ENCODE results near the gene CCDC89.
"Not testable (repeated sequence)": the region's sequence is repeated elsewhere in the genome, so short reads cannot be mapped to it uniquely, and the experiment has no call there.

CCDC89 gene

GRCh38 chr11:85661972-85662664 lies 23.9 kb downstream of the CCDC89 start:
- TF ChIP-seq, protein P1, sequence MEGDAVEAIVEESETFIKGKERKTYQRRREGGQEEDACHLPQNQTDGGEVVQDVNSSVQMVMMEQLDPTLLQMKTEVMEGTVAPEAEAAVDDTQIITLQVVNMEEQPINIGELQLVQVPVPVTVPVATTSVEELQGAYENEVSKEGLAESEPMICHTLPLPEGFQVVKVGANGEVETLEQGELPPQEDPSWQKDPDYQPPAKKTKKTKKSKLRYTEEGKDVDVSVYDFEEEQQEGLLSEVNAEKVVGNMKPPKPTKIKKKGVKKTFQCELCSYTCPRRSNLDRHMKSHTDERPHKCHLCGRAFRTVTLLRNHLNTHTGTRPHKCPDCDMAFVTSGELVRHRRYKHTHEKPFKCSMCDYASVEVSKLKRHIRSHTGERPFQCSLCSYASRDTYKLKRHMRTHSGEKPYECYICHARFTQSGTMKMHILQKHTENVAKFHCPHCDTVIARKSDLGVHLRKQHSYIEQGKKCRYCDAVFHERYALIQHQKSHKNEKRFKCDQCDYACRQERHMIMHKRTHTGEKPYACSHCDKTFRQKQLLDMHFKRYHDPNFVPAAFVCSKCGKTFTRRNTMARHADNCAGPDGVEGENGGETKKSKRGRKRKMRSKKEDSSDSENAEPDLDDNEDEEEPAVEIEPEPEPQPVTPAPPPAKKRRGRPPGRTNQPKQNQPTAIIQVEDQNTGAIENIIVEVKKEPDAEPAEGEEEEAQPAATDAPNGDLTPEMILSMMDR (IDR thresholded peaks at IDR 0.05; ENCODE audit: extremely low read depth, missing control alignments), result no peak

DNA sequence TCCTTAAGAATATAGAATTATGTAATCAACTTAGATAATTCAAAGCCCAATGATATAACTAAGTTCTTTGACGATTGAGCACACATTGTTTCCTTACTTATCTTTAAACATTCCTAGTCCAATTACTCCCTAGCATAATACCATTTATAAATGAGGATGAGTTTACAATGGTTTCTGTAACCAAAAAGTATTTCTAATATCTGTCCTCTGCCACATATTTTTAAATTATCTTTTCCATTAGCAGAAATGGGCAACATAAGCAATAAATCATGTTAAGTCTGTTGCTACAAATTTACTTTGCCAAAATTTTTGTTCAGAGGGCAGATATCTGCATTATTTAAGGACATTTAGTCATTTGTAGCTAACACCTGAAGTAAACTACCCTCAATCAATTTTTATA lies 27.8 kb downstream of the CCDC89 start:
- TF ChIP-seq, protein P1 (IDR thresholded peaks at IDR 0.05; ENCODE audit: extremely low read depth, missing control alignments), result no peak
- no peak for DNase-seq (ENCODE audit: low spot score)

More at GRCh38 chr11:85661972-85662664, 23.9 kb downstream of the CCDC89 start:
- no peak for DNase-seq (ENCODE audit: low spot score)

DNA sequence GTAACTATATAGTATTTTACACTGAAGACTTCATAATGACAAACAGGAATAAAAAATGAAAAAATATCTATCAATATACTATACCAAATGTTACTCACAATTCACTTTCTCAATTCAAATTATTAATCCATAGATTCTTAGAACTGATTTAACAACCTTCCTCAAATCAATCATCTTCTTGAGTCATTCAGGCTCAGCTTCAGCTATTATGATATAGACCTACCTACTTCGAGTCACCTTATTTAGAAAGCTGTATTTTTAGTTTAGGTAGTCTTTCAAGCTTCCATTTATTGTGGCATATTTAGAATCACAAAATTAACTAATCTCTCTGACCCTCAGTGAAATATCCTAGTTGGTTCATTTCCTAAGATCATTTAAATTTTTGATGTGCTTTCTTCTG lies 29.2 kb downstream of the CCDC89 start:
- no peak for DNase-seq (ENCODE audit: low spot score)
- TF ChIP-seq, protein P1 (IDR thresholded peaks at IDR 0.05; ENCODE audit: extremely low read depth, missing control alignments), result no peak

DNA sequence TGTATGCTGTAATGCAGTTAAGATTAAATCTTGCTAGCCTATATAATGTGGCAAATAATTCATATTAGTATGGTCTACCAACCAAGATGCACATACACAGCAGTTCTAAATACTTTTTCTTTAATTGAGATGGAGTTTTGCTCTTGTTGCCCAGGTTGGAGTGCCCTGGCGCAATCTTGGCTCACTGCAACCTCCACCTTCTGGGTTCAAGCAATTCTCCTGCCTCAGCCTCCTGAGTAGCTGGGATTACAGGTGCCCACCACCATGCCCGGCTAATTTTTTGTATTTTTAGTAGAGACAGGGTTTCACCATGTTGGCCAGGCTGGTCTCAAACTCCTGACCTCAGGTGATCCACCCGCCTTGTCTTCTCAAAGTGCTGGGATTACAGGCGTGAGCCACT lies 31.7 kb downstream of the CCDC89 start:
- not testable (repeated sequence) for DNase-seq (ENCODE audit: low spot score)

- TF ChIP-seq, protein P1 (IDR thresholded peaks at IDR 0.05; ENCODE audit: extremely low read depth, missing control alignments), result no peak
- DNase-seq (ENCODE audit: low spot score), result no peak
These were observed 33.1 kb downstream of the CCDC89 start for GRCh38 chr11:85652786-85653447.

DNA sequence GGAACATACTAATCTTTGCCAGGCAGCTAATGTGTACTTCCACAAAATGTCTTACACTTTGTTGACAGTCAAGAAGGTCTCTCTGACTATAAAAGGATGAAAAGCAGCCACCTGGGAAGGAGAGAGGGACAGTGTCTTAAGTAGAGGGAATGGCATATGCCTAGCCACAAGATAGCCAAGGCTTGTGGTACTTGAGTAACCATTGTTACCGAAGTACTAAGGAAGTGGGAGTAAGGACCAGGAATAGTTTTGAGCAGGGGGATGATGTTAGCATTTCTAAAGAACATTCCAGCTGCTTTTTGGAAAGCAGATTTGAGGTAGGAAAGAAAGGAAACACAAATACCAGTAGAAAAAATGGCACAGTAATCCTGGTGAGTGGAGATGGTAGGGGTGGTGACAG lies 34.9 kb downstream of the CCDC89 start:
- DNase-seq (ENCODE audit: low spot score), result no peak
- TF ChIP-seq, protein P1 (IDR thresholded peaks at IDR 0.05; ENCODE audit: extremely low read depth, missing control alignments), result no peak

- TF ChIP-seq, protein P1 (IDR thresholded peaks at IDR 0.05; ENCODE audit: extremely low read depth, missing control alignments), result no peak
- peak; percentile 84 for DNase-seq (ENCODE audit: low spot score)
These were observed 38.2 kb downstream of the CCDC89 start, which contains the start of gene TMEM126A for GRCh38 chr11:85647604-85648299. Gene TMEM126A, plus strand, starts transcription at chr11:85647967. Its CDS starts 2,289 bp downstream, at chr11:85650256.

Data from GM20000 (cell line).